GM19468 (cell line): Measurements from ENCODE around the gene RPL36.
"Not testable (repeated sequence)": the region's sequence is repeated elsewhere in the genome, so short reads cannot be mapped to it uniquely, and the experiment has no call there.

Source experiments
- ATAC-seq: cut with Tn5 transposase; IDR thresholded peaks from one replicate; pipeline ENCODE4 v1.9.1; 2021; ENCODE audit warnings: mild to moderate bottlenecking, moderate library complexity, moderate number of reproducible peaks; ENCODE audit not compliant: unreplicated experiment; ENCODE audit errors: extremely low read depth

Gene RPL36

GRCh38 chr19:5687360-5688198 is 2.5 kb upstream of the RPL36 start:
- ATAC-seq = no peak

GRCh38 chr19:5688262-5688881 is 1.7 kb upstream of the RPL36 start:
- ATAC-seq = not testable (repeated sequence)

GRCh38 chr19:5690955-5691821 is 1.1 kb downstream of the RPL36 start:
- ATAC-seq = no peak

GRCh38 chr19:5691822-5692722 is 2.0 kb downstream of the RPL36 start:
- ATAC-seq = no peak

- ATAC-seq = no peak
These were observed 2.7 kb downstream of the RPL36 start for GRCh38 chr19:5692723-5693194.

- ATAC-seq = no peak
These were observed 3.4 kb downstream of the RPL36 start for GRCh38 chr19:5693195-5694166.

GRCh38 chr19:5694167-5694955 is 4.3 kb downstream of the RPL36 start:
- no peak for ATAC-seq

- ATAC-seq = no peak
These were observed 5.0 kb downstream of the RPL36 start for GRCh38 chr19:5694956-5695648.

- ATAC-seq = no peak
These were observed 5.6 kb downstream of the RPL36 start for GRCh38 chr19:5695649-5696195.

- ATAC-seq = no peak
These were observed 6.3 kb downstream of the RPL36 start for GRCh38 chr19:5696196-5697021.

- ATAC-seq = no peak
These were observed 7.2 kb downstream of the RPL36 start for GRCh38 chr19:5697022-5697889.

- ATAC-seq = no peak
These were observed 8.0 kb downstream of the RPL36 start for GRCh38 chr19:5697890-5698634.

GRCh38 chr19:5698635-5699422 is 8.7 kb downstream of the RPL36 start:
- no peak for ATAC-seq
